Measurements from ENCODE around the gene MINPP1.

Gene MINPP1

DNA sequence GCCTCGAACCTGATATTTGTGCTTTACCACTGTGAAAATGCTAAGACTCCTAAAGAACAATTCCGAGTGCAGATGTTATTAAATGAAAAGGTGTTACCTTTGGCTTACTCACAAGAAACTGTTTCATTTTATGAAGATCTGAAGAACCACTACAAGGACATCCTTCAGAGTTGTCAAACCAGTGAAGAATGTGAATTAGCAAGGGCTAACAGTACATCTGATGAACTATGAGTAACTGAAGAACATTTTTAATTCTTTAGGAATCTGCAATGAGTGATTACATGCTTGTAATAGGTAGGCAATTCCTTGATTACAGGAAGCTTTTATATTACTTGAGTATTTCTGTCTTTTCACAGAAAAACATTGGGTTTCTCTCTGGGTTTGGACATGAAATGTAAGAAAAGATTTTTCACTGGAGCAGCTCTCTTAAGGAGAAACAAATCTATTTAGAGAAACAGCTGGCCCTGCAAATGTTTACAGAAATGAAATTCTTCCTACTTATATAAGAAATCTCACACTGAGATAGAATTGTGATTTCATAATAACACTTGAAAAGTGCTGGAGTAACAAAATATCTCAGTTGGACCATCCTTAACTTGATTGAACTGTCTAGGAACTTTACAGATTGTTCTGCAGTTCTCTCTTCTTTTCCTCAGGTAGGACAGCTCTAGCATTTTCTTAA lies 47.7 kb downstream of the MINPP1 start:
- in situ Hi-C loops (cut with HindIII; ENCODE audit: low sequenced_read_pairs): no loop called here
- no peak for DNase-seq (ENCODE audit: low read depth, low spot score)
- no peak overlapping the region for H3K4me3 ChIP-seq (ENCODE audit: low read depth, low read length)
- TF ChIP-seq, protein P1, sequence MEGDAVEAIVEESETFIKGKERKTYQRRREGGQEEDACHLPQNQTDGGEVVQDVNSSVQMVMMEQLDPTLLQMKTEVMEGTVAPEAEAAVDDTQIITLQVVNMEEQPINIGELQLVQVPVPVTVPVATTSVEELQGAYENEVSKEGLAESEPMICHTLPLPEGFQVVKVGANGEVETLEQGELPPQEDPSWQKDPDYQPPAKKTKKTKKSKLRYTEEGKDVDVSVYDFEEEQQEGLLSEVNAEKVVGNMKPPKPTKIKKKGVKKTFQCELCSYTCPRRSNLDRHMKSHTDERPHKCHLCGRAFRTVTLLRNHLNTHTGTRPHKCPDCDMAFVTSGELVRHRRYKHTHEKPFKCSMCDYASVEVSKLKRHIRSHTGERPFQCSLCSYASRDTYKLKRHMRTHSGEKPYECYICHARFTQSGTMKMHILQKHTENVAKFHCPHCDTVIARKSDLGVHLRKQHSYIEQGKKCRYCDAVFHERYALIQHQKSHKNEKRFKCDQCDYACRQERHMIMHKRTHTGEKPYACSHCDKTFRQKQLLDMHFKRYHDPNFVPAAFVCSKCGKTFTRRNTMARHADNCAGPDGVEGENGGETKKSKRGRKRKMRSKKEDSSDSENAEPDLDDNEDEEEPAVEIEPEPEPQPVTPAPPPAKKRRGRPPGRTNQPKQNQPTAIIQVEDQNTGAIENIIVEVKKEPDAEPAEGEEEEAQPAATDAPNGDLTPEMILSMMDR (IDR thresholded peaks at IDR 0.05; ENCODE audit: low read depth, low read length): no peak

- DNase-seq (ENCODE audit: low read depth, low spot score): no peak
- TF ChIP-seq, protein P1 (IDR thresholded peaks at IDR 0.05; ENCODE audit: low read depth, low read length): no peak
- H3K4me3 ChIP-seq (ENCODE audit: low read depth, low read length): no peak overlapping the region
- in situ Hi-C loops (cut with HindIII; ENCODE audit: low sequenced_read_pairs): no loop called here
These were observed 52.7 kb downstream of the MINPP1 start for GRCh38 chr10:87557409-87557808.

DNA sequence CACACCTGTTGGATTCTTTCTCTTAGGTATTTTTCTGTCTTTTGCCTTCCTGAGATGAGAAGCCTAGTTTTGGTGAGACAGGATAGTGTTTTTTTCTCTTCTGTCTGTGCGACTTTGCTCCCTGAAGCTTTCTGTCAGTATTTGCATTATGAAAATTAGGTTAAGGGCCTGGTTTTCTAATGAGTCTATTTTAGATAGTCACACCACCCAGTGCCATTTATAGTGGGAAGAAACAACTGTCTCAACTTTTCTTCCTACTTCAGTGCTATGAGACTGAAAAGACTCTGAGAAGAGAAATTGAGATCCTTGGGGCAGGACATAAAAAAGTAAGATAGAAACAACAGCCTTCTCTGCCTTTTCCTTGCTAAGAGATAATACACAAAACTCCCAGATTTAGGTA lies 53.6 kb downstream of the MINPP1 start:
- H3K4me3 ChIP-seq (ENCODE audit: low read depth, low read length): no peak overlapping the region
- TF ChIP-seq, protein P1 (IDR thresholded peaks at IDR 0.05; ENCODE audit: low read depth, low read length): no peak
- in situ Hi-C loops (cut with HindIII; ENCODE audit: low sequenced_read_pairs): no loop called here
- no peak for DNase-seq (ENCODE audit: low read depth, low spot score)

DNA sequence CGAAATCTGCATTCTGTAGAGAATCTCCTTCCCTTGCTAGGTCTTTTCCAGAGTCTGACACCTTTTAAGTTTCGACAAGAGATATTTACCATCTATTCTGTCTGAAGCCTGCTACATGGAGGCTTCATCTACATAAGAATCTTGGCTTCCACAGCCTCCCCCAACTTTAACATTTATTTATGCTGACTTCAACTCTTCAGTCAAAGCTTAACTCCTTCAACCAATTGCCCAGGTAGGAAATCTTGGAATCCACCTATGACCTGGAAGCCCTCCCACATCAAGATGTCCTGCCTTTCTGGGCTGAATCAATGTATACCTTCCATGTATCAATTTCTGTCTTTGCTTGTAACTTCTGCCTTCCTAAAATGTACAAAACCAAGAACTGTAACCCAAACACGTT lies 54.7 kb downstream of the MINPP1 start:
- TF ChIP-seq, protein P1 (IDR thresholded peaks at IDR 0.05; ENCODE audit: low read depth, low read length): no peak
- in situ Hi-C loops (cut with HindIII; ENCODE audit: low sequenced_read_pairs): no loop called here

DNA sequence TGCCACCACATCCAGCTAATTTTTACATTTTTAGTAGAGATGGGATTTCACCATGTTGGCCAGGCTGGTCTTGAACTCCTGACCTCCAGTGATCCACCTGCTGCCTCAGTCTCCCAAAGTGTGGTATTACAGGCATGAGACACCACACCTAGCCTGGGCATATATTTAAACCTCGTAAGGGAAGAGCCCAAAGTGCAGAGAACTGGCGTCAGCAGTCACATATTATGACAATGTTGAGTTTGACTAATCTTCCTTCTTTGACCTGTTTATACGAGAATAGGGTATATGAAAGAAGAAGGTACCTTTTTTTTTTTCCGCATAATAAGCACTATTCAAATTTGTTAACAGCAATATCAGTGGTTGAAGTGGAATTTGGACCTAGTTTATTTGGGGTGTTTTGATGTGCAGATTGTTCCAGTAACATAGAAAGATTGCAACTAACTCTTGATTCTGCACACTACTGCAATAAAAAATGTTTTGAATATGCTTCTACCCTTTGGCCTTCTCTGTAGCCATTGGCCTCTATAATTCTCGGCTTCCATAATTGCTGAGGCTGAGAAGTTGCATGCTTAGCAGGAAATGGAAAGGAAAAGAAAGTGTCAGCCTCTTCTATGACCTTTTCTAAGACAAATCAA lies 55.9 kb downstream of the MINPP1 start:
- no peak for DNase-seq (ENCODE audit: low read depth, low spot score)
- no peak overlapping the region for H3K4me3 ChIP-seq (ENCODE audit: low read depth, low read length)
- in situ Hi-C loops (cut with HindIII; ENCODE audit: low sequenced_read_pairs): no loop called here
- TF ChIP-seq, protein P1 (IDR thresholded peaks at IDR 0.05; ENCODE audit: low read depth, low read length): no peak

More for the DNA sequence above, 54.7 kb downstream of the MINPP1 start:
- no peak for DNase-seq (ENCODE audit: low read depth, low spot score)
- no peak overlapping the region for H3K4me3 ChIP-seq (ENCODE audit: low read depth, low read length)

GRCh38 chr10:87562750-87563149 lies 58.1 kb downstream of the MINPP1 start:
- TF ChIP-seq, protein P1 (IDR thresholded peaks at IDR 0.05; ENCODE audit: low read depth, low read length): no peak
- in situ Hi-C loops (cut with HindIII; ENCODE audit: low sequenced_read_pairs): no loop called here

More at GRCh38 chr10:87562750-87563149, 58.1 kb downstream of the MINPP1 start:
- H3K4me3 ChIP-seq (ENCODE audit: low read depth, low read length): no peak overlapping the region
- DNase-seq (ENCODE audit: low read depth, low spot score): no peak

All from astrocyte of the spinal cord (primary cell).